ENCODE data around the gene FAM124B. TPM values are rescaled to one million over a fixed set of nuclear protein-coding genes. Genes with fewer than 3 reads are reported as not detected.

The FAM124B gene
- total and polyA plus RNA-seq, 2 of the 8 experiments (the other 6 are each of a cell fraction or from before 2014, with no cell fraction given) = 2.1 to 2.6 TPM

GRCh38 chr2:224426656-224427055, 24.7 kb upstream of the FAM124B start:
- 94% methylated on average over 3 of the region's 3 CpGs; no CpG with 5 or more reads in 1 of the 2 experiments for WGBS, 2 experiments (ENCODE audit: extremely low coverage in 1 of 2, insufficient coverage in 1 of 2, insufficient read length in 1 of 2, insufficient replicate concordance in 2 of 2, low coverage in 1 of 2, low lambda C conversion rate in 2 of 2, missing lambda C conversion rate in 1 of 2)
- Histone ChIP-seq H4K20me1 (replicated peaks in 1 of 2; ENCODE audit: control insufficient read depth in 1 of 2, insufficient read depth in 2 of 2, low read length in 2 of 2) (no peaks in the 10 kb centered on the region), H3K14ac (ENCODE audit: insufficient read length) (no peak overlapping the region), H3K23ac (ENCODE audit: insufficient read length) (no peak overlapping the region), H3K4me3 (ENCODE audit: extremely low read depth in 1 of 4, insufficient read depth in 2 of 4, low read depth in 3 of 4, low read length in 4 of 4) (no peak overlapping the region), H3K79me2 (ENCODE audit: control insufficient read depth in 1 of 2, insufficient read depth in 2 of 2, low read length in 2 of 2) (no peaks in the 10 kb centered on the region; a peak in 1 of 4 replicates), H2BK5ac (ENCODE audit: low read depth, low read length) (no peak overlapping the region), H3K79me1 (ENCODE audit: low read depth, low read length) (no peaks in the 10 kb centered on the region), H3K23me2 (ENCODE audit: low read depth, low read length) (no peaks in the 10 kb centered on the region), H4K8ac (ENCODE audit: extremely low read depth, insufficient read depth, low read length) (no peak overlapping the region), H3K27me3 (replicated peaks in 1 of 4; ENCODE audit: control insufficient read depth in 3 of 4, extremely low read depth in 1 of 4, insufficient read depth in 3 of 4, low read length in 3 of 4) (no peaks in the 10 kb centered on the region), H4K91ac (replicated peaks; ENCODE audit: insufficient read length, low read length) (no peak overlapping the region), H3K4ac (replicated peaks; ENCODE audit: insufficient read length, low read depth, low read length) (no peak overlapping the region), H3K56ac (replicated peaks; ENCODE audit: insufficient read length, low read depth, low read length) (no peak overlapping the region), H3K9ac (replicated peaks in 1 of 4; ENCODE audit: extremely low read depth in 1 of 4, low read depth in 3 of 4, low read length in 3 of 4) (no peak overlapping the region), H3K18ac (ENCODE audit: extremely low read depth, low read length) (no peak overlapping the region), H3K36me3 (ENCODE audit: control insufficient read depth in 2 of 4, insufficient read depth in 4 of 4, low read length in 3 of 4) (0 out of 8 replicates have a peak, but pooled peaks cover 0 to 2% (median 0%) of the 10 kb centered on the region in 4 experiments), H3K27ac (ENCODE audit: low read depth, low read length) (no peak overlapping the region), H2AK5ac (ENCODE audit: low read depth, low read length) (no peak overlapping the region), H2BK20ac (ENCODE audit: low read length) (no peak overlapping the region), H3K4me2 (ENCODE audit: insufficient read depth in 1 of 2, low read depth in 2 of 2, low read length in 2 of 2) (no peak overlapping the region), H2BK15ac (ENCODE audit: low read length) (no peak overlapping the region), H2BK12ac (ENCODE audit: low read depth, low read length) (no peak overlapping the region), H2BK120ac (replicated peaks; ENCODE audit: low read depth, low read length) (no peak overlapping the region), H3K9me3 (ENCODE audit: insufficient read depth in 2 of 2, low read depth in 1 of 2, low read length in 1 of 2) (0 out of 4 replicates have a peak, but pooled peaks cover 0 to 5% of the 10 kb centered on the region in 2 experiments), H2AFZ (ENCODE audit: low read length) (no peak overlapping the region), H3K4me1 (replicated peaks in 1 of 4; ENCODE audit: control insufficient read depth in 3 of 4, insufficient read depth in 4 of 4, low read length in 3 of 4) (no peaks in the 10 kb centered on the region), H4K5ac (ENCODE audit: insufficient read length, low read depth, low read length) (no peak overlapping the region)
- FAIRE-seq = no peak
- POLR2A ChIA-PET (ENCODE audit: partially characterized antibody) = interaction anchor here (1.3 kb wide), 1 partner anchor 9 kb away, joined by 3 read pairs; no protein-coding TSS in a partner anchor
- DNase-seq (ENCODE audit: low read depth in 1 of 2, low spot score in 2 of 2) = no peak
- CTCF ChIA-PET (ENCODE audit: partially characterized antibody) = no interaction called here
- TF ChIP-seq POLR2A (IDR thresholded peaks at IDR 0.05; ENCODE audit: control extremely low read depth in 1 of 2, low read depth in 2 of 2, low read length in 2 of 2) (no peak), NANOG (IDR thresholded peaks at IDR 0.05; ENCODE audit: insufficient read depth, low read depth, low read length, poor library complexity, severe bottlenecking) (no peak), POLR2AphosphoS5 (IDR thresholded peaks at IDR 0.05; ENCODE audit: low read depth, low read length) (no peak), SUZ12 (IDR thresholded peaks at IDR 0.05; ENCODE audit: low read length) (no peak)

Data from H1 (cell line).